ENCODE data around the gene CST3.
A peak's percentile ranks its signal among the peaks of the same experiment; 100 is the strongest.
"Not testable (repeated sequence)": the region's sequence is repeated elsewhere in the genome, so short reads cannot be mapped to it uniquely, and the experiment has no call there.

The CST3 gene

GRCh38 chr20:23637282-23638221 is at the start of gene CST3:
Gene CST3 (minus strand): TSS chr20:23637955. CDS start chr20:23637862, 93 bp downstream.
- DNase-seq: peak; percentile 79

- no peak for DNase-seq
Observed at GRCh38 chr20:23686046-23686750, 48.4 kb upstream of the CST3 start.

- DNase-seq: not testable (repeated sequence)
Observed at GRCh38 chr20:23685529-23685896, 47.8 kb upstream of the CST3 start.

GRCh38 chr20:23684261-23684660 is 46.5 kb upstream of the CST3 start:
- DNase-seq: no peak

GRCh38 chr20:23683807-23684206 is 46.1 kb upstream of the CST3 start:
- DNase-seq: no peak

GRCh38 chr20:23683281-23683680 is 45.5 kb upstream of the CST3 start:
- DNase-seq: no peak

GRCh38 chr20:23680146-23680545 is 42.4 kb upstream of the CST3 start:
- no peak for DNase-seq

- DNase-seq: no peak
Observed at GRCh38 chr20:23679133-23680092, 41.7 kb upstream of the CST3 start.

GRCh38 chr20:23673209-23673608 is 35.5 kb upstream of the CST3 start:
- DNase-seq: no peak

- DNase-seq: no peak
Observed at GRCh38 chr20:23672158-23672557, 34.4 kb upstream of the CST3 start.

- no peak for DNase-seq
Observed at GRCh38 chr20:23671479-23671878, 33.7 kb upstream of the CST3 start.

GRCh38 chr20:23670361-23670760 is 32.6 kb upstream of the CST3 start:
- DNase-seq: no peak

- DNase-seq: no peak
Observed at GRCh38 chr20:23669866-23670265, 32.1 kb upstream of the CST3 start.

GRCh38 chr20:23669327-23669726 is 31.6 kb upstream of the CST3 start:
- DNase-seq: no peak

GRCh38 chr20:23668477-23668951 is 30.8 kb upstream of the CST3 start:
- DNase-seq: peak; percentile 22

- no peak for DNase-seq
Observed at GRCh38 chr20:23667666-23668065, 29.9 kb upstream of the CST3 start.

- DNase-seq: no peak
Observed at GRCh38 chr20:23666698-23667097, 28.9 kb upstream of the CST3 start.

- no peak for DNase-seq
Observed at GRCh38 chr20:23666189-23666588, 28.4 kb upstream of the CST3 start.

GRCh38 chr20:23664954-23665353 is 27.2 kb upstream of the CST3 start:
- DNase-seq: no peak

- not testable (repeated sequence) for DNase-seq
Observed at GRCh38 chr20:23664046-23664445, 26.3 kb upstream of the CST3 start.

- no peak for DNase-seq
Observed at GRCh38 chr20:23663180-23663579, 25.4 kb upstream of the CST3 start.

GRCh38 chr20:23662276-23662870 is 24.6 kb upstream of the CST3 start:
- no peak for DNase-seq

Data from NCI-H1105 (cell line).